Type B pancreatic cell (in vitro differentiated cells): Measurements from ENCODE around the gene KRT33A. TPM values are rescaled to one million over a fixed set of nuclear protein-coding genes. Genes with fewer than 3 reads are reported as not detected.

Experiments
- DNase-seq: peaks from one replicate; pipeline ENCODE4 v3.0.0; 2021; ENCODE audit warnings: mixed read lengths; ENCODE audit not compliant: unreplicated experiment; ENCODE audit errors: extremely low spot score
- H3K27ac Mint-ChIP-seq: 2 replicates; pipeline ENCODE4 v1.8.0; 2021; ENCODE audit warnings: mild to moderate bottlenecking, mixed read lengths
- H3K27me3 Mint-ChIP-seq: 2 replicates; pipeline ENCODE4 v1.8.0; 2021; ENCODE audit warnings: mixed read lengths
- H3K36me3 Mint-ChIP-seq: 2 replicates; pipeline ENCODE4 v1.8.0; 2021; ENCODE audit warnings: mixed read lengths
- H3K4me1 Mint-ChIP-seq: one replicate; pipeline ENCODE4 v1.8.0; 2021; ENCODE audit warnings: mixed read lengths; ENCODE audit not compliant: unreplicated experiment
- H3K4me3 Mint-ChIP-seq: 2 replicates; pipeline ENCODE4 v1.8.0; 2021; ENCODE audit warnings: mild to moderate bottlenecking, mixed read lengths
- H3K9me3 Mint-ChIP-seq: 2 replicates; pipeline ENCODE4 v1.8.0; 2021; ENCODE audit warnings: mixed read lengths
- total RNA-seq: library from RNA; stranded (reverse); gene quantifications from 2 replicates; pipeline ENCODE4 v1.2.1, GENCODE V29; 2021; ENCODE audit warnings: low replicate concordance
- TF ChIP-seq, protein P1 (sequence below): fragments of 200-600 bp; sonication (generic); conservative IDR thresholded peaks from 2 replicates; pipeline ENCODE4 v1.5.0; 2021; ENCODE audit warnings: antibody characterized with exemption, mild to moderate bottlenecking

Gene KRT33A
- total RNA-seq, 1 donor from 2014 or later, result 0.24 TPM

DNA sequence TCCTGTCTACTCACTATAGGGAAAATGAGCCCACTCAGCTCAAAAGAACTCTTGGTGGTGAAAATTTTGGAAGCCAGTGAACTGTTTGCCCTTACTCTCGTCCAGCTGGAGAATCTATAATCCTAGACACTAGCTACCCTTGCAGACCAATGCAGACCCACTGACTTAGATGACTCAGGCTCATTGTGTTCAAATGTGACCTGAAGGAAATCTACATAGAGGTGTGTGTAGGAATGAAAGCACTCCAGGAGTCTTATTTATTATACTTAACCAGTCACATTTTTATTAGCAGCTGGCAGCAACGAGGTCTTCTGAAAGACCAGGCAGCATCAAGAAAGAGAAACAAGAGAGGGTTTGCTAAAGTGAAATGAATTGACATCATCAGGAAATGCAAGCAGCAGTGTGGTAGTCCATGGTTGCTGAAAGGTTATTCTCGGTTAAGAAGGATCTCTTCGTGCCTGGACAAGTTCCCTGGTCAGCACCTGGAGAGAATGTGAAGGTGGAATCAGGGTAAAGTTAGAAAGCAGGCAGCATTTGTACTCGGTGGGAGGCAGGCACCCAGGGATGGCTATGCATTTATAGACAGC lies 49.3 kb downstream of the KRT33A start:
- Mint-ChIP-seq H3K27ac (no peak overlapping the region), H3K27me3 (no peaks in the 10 kb centered on the region), H3K9me3 (no peaks in the 10 kb centered on the region), H3K4me1 (no peaks in the 10 kb centered on the region), H3K36me3 (peaks cover 4% of the 10 kb centered on the region), H3K4me3 (no peak overlapping the region)
- TF ChIP-seq, protein P1, sequence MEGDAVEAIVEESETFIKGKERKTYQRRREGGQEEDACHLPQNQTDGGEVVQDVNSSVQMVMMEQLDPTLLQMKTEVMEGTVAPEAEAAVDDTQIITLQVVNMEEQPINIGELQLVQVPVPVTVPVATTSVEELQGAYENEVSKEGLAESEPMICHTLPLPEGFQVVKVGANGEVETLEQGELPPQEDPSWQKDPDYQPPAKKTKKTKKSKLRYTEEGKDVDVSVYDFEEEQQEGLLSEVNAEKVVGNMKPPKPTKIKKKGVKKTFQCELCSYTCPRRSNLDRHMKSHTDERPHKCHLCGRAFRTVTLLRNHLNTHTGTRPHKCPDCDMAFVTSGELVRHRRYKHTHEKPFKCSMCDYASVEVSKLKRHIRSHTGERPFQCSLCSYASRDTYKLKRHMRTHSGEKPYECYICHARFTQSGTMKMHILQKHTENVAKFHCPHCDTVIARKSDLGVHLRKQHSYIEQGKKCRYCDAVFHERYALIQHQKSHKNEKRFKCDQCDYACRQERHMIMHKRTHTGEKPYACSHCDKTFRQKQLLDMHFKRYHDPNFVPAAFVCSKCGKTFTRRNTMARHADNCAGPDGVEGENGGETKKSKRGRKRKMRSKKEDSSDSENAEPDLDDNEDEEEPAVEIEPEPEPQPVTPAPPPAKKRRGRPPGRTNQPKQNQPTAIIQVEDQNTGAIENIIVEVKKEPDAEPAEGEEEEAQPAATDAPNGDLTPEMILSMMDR, result no peak
- DNase-seq, result no peak

DNA sequence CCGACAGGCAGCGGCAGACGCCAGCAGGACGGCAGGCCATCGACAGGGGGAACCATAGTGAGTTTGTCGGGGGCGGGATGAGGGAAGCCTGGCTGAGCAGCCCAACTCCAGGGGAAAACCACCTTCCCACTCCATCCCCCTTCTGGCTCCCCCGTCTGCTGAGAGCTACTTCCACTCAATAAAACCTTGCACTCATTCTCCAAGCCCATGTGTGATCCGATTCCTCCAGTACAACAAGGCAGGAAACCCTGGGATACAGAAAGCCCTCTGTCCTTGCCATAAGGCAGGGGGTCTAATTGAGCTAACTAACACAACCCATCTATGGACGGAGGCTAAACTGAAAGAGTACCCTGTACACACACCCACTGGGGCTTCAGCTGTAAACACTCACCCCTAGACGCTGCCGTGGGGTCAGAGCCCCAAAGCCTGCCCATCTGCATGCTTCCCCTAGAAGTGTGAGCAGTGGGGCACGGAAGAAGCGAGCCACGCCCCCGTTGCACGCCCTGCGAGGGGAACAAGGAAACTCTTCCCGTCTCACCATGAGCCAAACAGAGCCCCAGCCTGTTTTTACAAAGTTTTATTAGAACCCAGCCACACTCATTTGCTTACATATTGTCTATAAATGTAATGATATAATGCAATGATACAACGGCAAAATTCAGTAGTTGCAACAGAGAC lies 52.0 kb downstream of the KRT33A start:
- Mint-ChIP-seq H3K27me3 (no peaks in the 10 kb centered on the region), H3K36me3 (peaks cover 4% of the 10 kb centered on the region), H3K9me3 (no peaks in the 10 kb centered on the region), H3K27ac (no peak overlapping the region), H3K4me1 (no peaks in the 10 kb centered on the region), H3K4me3 (no peak overlapping the region)
- DNase-seq, result no peak
- TF ChIP-seq, protein P1, result no peak

GRCh38 chr17:41296846-41297245 lies 53.8 kb downstream of the KRT33A start:
- no peak overlapping the region for H3K4me3 Mint-ChIP-seq
- H3K27me3 Mint-ChIP-seq, result no peaks in the 10 kb centered on the region
- no peak overlapping the region for H3K27ac Mint-ChIP-seq
- no peaks in the 10 kb centered on the region for H3K4me1 Mint-ChIP-seq
- H3K9me3 Mint-ChIP-seq, result peaks cover 4% of the 10 kb centered on the region
- no peak for DNase-seq
- TF ChIP-seq, protein P1, result no peak
- peaks cover 4% of the 10 kb centered on the region for H3K36me3 Mint-ChIP-seq

Other genes with a start within 250 kb of the KRT33A start
- gene KRTAP4-16, start 248.6 kb downstream of the KRT33A start, total RNA-seq, result not detected in 2 replicates
- not detected in 2 replicates for gene KRTAP4-9, start 245.4 kb downstream of the KRT33A start, total RNA-seq
- gene KRTAP4-11, start 232.5 kb downstream of the KRT33A start, total RNA-seq, result not detected in 2 replicates
- not detected in 2 replicates for gene KRTAP4-12, start 226.6 kb downstream of the KRT33A start, total RNA-seq
- gene KRTAP4-6, start 210.3 kb downstream of the KRT33A start, total RNA-seq, result not detected in 2 replicates
- not detected in 2 replicates for gene KRTAP4-5, start 201.0 kb downstream of the KRT33A start, total RNA-seq
- not detected in 2 replicates for gene KRTAP4-4, start 190.1 kb downstream of the KRT33A start, total RNA-seq
- not detected in 2 replicates for gene KRTAP4-3, start 182.6 kb downstream of the KRT33A start, total RNA-seq
- not detected in 2 replicates for gene KRTAP4-2, start 172.6 kb downstream of the KRT33A start, total RNA-seq
- gene KRTAP4-1, start 165.9 kb downstream of the KRT33A start, total RNA-seq, result not detected in 2 replicates
- gene KRTAP9-1, start 160.9 kb downstream of the KRT33A start, total RNA-seq, result not detected in 2 replicates
- gene KRTAP9-2, start 124.2 kb downstream of the KRT33A start, total RNA-seq, result not detected in 2 replicates
- not detected in 2 replicates for gene KRTAP9-3, start 118.4 kb downstream of the KRT33A start, total RNA-seq
- not detected in 2 replicates for gene KRTAP9-8, start 112.8 kb downstream of the KRT33A start, total RNA-seq
- not detected in 2 replicates for gene KRTAP9-4, start 101.1 kb downstream of the KRT33A start, total RNA-seq
- not detected in 2 replicates for gene KRTAP9-9, start 95.4 kb downstream of the KRT33A start, total RNA-seq
- gene KRTAP9-6, start 85.5 kb downstream of the KRT33A start, total RNA-seq, result not detected in 2 replicates
- gene KRTAP9-7, start 75.1 kb downstream of the KRT33A start, total RNA-seq, result not detected in 2 replicates
- not detected in 2 replicates for gene KRTAP29-1, start 48.0 kb downstream of the KRT33A start, total RNA-seq
- not detected in 2 replicates for gene KRTAP16-1, start 41.5 kb downstream of the KRT33A start, total RNA-seq
- gene KRTAP17-1, start 35.1 kb downstream of the KRT33A start, total RNA-seq, result not detected in 2 replicates
- not detected in 2 replicates for gene KRT33B, start 19.0 kb upstream of the KRT33A start, total RNA-seq
- gene KRT34, start 31.5 kb upstream of the KRT33A start, total RNA-seq, result not detected in 2 replicates
- 0.79 TPM in 1 of 2 replicates, not detected in the other for gene KRT31, start 46.8 kb upstream of the KRT33A start, total RNA-seq
- not detected in 2 replicates for gene KRT37, start 73.8 kb upstream of the KRT33A start, total RNA-seq
- not detected in 2 replicates for gene KRT38, start 90.2 kb upstream of the KRT33A start, total RNA-seq
- 0.17 and 0.83 TPM in 2 replicates for gene KRT32, start 116.6 kb upstream of the KRT33A start, total RNA-seq
- not detected in 2 replicates for gene KRT35, start 130.3 kb upstream of the KRT33A start, total RNA-seq
- 0.17 and 0.83 TPM in 2 replicates for gene KRT36, start 139.1 kb upstream of the KRT33A start, total RNA-seq
- 869 and 1,618 TPM in 2 replicates for gene KRT13, start 154.8 kb upstream of the KRT33A start, total RNA-seq
- gene KRT15, start 168.1 kb upstream of the KRT33A start, total RNA-seq, result 208 and 840 TPM in 2 replicates
- 750 and 2,036 TPM in 2 replicates for gene KRT19, start 177.5 kb upstream of the KRT33A start, total RNA-seq
- 0.85 and 7.4 TPM in 2 replicates for gene KRT9, start 221.2 kb upstream of the KRT33A start, total RNA-seq
- gene KRT14, start 236.1 kb upstream of the KRT33A start, total RNA-seq, result 0.19 and 0.64 TPM in 2 replicates